Dedifferentiated amniotic fluid mesenchymal stem cell (primary cell): ENCODE measurements around the gene OR2S2.
"Not testable (repeated sequence)": the region's sequence is repeated elsewhere in the genome, so short reads cannot be mapped to it uniquely, and the experiment has no call there.

Source experiments
- DNase-seq: peaks from one replicate; pipeline ENCODE4 v3.0.0-alpha.2; 2016; ENCODE audit errors: extremely low spot score

Gene OR2S2

DNA sequence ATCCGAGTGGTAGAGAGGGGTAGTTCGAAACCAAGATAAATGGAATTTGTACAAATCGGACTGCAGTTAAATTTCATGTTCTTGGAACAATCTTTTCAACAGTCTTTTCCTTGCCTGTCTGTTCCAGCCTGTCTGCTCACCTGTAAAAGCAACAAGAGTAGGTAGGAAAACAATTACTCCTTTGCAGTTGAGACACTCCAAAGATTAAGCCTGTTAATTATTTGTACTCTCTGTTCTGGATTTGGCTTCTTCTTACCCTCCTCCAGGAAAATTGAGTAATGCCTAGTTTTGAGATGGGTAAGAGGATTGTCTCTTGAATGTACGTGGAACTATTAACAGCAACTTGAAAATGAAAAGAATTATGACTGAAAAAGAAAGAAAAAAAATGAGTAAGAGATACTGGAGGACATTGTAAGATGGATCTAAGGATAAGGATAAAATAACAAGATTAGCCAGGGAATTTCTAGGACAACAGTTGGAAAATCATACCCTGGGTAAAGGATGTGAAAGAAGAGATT is 24.3 kb downstream of the OR2S2 start:
- DNase-seq = no peak

DNA sequence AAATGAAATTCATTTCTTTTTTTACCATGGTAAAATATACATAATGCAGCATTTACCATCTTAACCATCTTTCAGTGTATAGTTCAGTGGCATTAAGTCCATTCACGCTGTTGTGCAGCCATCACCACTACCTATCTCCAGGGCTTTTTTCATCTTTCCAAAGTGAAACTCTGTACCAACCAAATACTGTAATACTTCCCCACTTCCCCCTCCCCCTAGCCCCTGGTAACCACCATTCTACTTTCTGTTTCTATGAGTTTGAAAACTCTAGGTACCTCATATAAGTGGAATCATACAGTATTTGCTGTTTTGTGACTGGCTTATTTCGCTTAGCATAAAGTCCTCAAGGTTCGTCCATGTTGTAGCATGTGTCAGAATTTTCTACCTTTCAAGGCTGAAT is 25.2 kb downstream of the OR2S2 start:
- DNase-seq = no peak

DNA sequence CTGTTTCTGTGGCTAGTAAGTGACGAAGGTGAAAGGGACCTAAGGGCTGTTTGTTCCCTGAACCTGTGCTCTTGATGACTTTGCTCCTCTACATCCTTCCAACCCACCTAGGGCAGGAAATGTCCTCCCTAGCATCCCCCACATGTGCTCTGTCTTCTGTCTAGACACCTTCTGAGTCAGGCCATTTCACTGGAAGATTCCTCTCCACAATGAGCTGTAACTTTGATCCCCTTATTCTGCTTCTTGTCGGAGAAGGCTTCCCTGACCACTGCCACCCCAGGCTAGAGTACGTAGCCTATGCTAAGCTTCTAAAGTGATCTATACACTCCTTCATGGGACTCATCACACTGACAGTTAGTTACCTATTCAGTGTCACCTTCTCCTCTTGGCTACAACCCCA is 27.0 kb downstream of the OR2S2 start:
- no peak for DNase-seq

- DNase-seq = no peak
These were observed 27.4 kb downstream of the OR2S2 start for GRCh38 chr9:35930521-35930920.

- no peak for DNase-seq
These were observed 28.6 kb downstream of the OR2S2 start for GRCh38 chr9:35929453-35929718.

- no peak for DNase-seq
These were observed 29.1 kb downstream of the OR2S2 start for GRCh38 chr9:35928591-35929452.

GRCh38 chr9:35923927-35924763 is 33.8 kb downstream of the OR2S2 start:
- peak; percentile 87 for DNase-seq

DNA sequence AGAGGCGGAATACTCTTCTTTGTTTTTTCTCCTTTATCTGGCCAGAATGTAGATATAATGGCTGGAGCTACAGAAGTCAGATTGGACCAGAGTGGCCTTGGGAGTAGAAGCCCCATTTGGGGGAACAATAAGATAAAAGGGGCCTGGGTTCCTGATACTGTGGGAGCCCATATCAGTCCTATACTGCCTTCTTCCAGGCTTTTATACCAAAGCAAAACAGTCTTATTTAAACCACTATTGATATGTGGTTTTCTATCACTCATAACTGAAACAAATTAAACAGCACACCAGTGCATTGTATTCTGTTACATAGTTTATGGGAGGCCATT is 34.4 kb downstream of the OR2S2 start:
- no peak for DNase-seq

DNA sequence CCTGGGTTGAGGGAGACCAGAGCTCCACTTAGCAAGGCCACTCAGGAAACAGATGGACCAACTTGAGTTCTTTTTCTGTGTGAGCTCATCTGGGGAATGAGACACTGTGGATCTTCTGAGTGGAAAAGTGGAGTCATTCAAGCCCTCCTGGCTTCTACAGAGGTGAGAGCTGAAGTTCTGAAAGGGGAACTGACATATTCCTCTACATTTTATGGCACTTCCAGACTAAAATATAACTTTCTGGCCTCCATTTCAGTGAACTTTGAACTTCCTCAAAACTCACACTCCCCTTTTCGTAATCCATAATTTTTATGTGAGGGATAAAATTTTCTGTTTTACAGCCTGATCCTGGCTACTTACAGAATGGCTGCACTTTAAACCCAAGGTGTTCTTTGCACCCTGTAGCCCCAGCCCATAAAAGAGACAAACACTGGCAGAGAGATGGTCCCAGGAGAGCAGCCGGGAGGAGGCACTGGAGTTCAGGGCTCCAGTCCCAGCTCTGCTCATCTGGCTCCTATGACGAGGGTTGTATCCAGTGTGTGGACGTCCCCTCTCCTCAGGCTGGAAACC is 37.8 kb downstream of the OR2S2 start:
- DNase-seq = no peak

GRCh38 chr9:35919212-35920008 is 38.5 kb downstream of the OR2S2 start:
- DNase-seq = no peak

GRCh38 chr9:35918780-35919179 is 39.2 kb downstream of the OR2S2 start:
- no peak for DNase-seq

DNA sequence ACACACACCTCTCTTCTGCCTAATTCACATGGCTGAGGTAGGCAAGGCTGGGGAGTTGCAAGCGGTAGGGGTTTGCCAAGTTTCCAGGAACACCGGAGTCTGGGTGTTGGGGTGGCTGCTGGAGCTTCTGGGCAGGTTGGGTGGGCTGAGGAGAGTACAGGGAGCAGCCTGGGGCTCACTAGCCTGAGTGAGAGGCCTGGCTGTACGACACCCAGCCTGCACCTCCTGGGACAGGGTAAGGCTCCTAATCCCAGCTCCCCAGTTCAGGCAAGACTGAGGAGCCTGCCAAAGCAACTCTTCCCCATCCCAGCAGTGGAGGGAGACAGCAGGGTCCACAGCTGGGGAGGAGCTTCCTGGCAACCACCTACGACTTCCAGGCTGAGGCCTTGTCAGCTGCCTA is 40.7 kb downstream of the OR2S2 start:
- no peak for DNase-seq

DNA sequence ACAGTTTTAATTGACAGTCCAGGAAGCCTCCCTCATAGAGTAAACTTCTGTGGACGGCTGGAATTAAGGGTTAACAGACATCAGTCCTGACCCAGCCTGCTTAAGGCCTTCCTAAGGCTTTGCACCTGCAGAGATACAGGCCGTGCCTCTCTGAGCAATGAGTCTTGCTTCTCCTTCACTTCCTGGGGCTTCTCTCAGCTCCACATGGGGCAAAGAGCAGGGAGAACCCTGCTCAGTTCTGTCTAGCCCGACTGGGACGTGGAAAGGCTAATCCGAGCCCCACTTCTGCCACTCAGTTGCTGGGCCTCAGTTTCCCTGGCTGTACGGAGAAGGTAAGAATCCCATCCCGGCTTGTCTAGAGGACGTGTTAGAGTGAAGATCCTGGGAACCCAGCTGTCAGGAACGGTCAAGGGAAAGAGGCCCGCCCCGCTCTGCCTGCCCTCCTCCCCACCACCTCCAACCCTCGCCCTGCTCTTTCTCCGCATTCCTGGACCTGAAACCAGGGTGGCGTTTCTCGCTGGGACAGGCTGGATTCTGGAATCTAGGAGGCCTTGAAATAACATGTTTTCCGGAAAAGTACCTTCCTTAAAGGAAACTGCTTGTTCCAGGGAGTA is 42.2 kb downstream of the OR2S2 start:
- no peak for DNase-seq

- no peak for DNase-seq
These were observed 43.6 kb downstream of the OR2S2 start for GRCh38 chr9:35914301-35914807.

- DNase-seq = not testable (repeated sequence)
These were observed 44.5 kb downstream of the OR2S2 start for GRCh38 chr9:35913429-35913828.

DNA sequence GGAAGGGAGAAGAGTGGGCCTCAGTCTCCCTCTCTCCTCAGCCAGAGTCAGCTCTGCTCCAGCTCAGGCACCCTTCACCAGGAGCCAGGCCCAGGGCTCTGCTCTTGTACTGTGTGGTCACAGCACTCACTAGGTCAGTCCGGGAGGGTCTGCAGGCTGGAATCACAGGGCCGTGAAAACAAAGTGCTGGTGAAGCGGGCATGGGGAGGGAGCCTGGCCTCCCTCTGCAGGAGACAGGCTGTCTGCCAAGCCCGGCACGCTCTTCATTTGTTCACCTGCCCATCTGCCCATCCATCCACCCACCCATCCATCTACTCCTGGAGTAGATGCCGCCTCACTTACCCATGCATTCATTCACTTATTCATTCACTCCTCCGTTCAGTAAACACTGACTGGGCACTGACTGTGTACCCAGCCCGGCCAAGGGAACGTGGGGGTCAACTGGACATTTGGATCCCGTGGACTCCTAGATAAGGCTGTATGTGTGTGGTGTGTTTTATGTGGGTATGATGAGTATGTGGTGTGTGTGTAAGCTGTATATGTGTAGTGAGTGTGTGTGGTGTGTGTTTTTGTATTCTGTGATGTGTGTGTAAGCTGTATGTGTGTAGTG is 45.1 kb downstream of the OR2S2 start:
- DNase-seq = no peak

DNA sequence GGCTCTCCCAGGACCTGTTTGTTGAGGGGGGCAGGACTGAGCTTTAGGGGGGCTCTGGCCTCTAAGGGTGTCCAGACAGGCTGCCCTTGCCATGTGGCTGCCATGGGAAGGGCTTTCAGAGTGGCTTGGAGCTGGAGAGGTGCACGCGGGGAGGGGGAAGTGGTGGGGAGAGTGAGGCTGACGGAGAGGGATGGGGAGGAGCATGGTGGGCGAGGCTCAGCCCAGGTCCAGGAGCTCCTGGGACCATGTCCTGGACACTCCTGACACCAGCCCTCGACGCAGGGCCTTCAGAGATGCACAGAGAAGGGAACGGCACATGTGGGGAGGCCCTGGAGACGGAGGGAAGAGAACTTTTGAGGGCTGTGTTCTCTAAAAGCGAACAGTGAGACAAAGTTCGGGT is 46.3 kb downstream of the OR2S2 start:
- DNase-seq = no peak

- no peak for DNase-seq
These were observed 47.2 kb downstream of the OR2S2 start for GRCh38 chr9:35910613-35911359.

GRCh38 chr9:35909687-35910612 is 48.0 kb downstream of the OR2S2 start:
- no peak for DNase-seq
